Thoracic aorta (tissue), 2 donors: ENCODE results near the gene AKAP8L. TPM values are rescaled to one million over a fixed set of nuclear protein-coding genes. Genes with fewer than 3 reads are reported as not detected.
A peak's percentile ranks its signal among the peaks of the same experiment; 100 is the strongest.

Experiments
- ATAC-seq: fragments of 150-250 bp; one replicate; pipeline ENCODE4 v1.8.0; 2017; ENCODE audit warnings: low read depth; ENCODE audit not compliant: insufficient number of reproducible peaks, low FRiP score
- DNase-seq: peaks from one replicate; pipeline ENCODE4 v3.0.0-alpha.2; 2020; ENCODE audit warnings: low spot score
- H3K27ac ChIP-seq, 2 donors: fragments of 200-600 bp; sonication (generic); 1 replicate in 1 of 2; 2 replicates in 1 of 2; pipeline ENCODE4 v1.5.1; 2016; ENCODE audit warnings: mild to moderate bottlenecking in 2 of 2, moderate library complexity in 2 of 2
- H3K27me3 ChIP-seq: fragments of 200-600 bp; sonication (generic); replicated peaks from 2 replicates; pipeline ENCODE4 v1.6.0; 2016; ENCODE audit warnings: mild to moderate bottlenecking; ENCODE audit not compliant: insufficient read depth
- H3K36me3 ChIP-seq: fragments of 200-600 bp; sonication (generic); one replicate; pipeline ENCODE4 v1.5.1; 2016
- H3K4me1 ChIP-seq, 2 donors: fragments of 200-600 bp; sonication (generic); 1 replicate in 1 of 2; 2 replicates in 1 of 2; pipeline versions ENCODE4 v1.5.1 to v1.6.0; 2016; ENCODE audit warnings: low read depth in 2 of 2, mild to moderate bottlenecking in 1 of 2; ENCODE audit not compliant: control insufficient read depth in 1 of 2
- H3K4me3 ChIP-seq: fragments of 200-600 bp; sonication (generic); 2 replicates; pipeline ENCODE4 v1.5.1; 2016; ENCODE audit warnings: mild to moderate bottlenecking
- H3K9me3 ChIP-seq: fragments of 200-600 bp; sonication (generic); 2 replicates; pipeline ENCODE4 v1.5.1; 2016
- total RNA-seq, 2 donors: library from RNA; depleted of rRNA; stranded (reverse); fragments of >200 nt; gene quantifications; one replicate each; pipeline versions ENCODE4 v1.1.0 to v1.2.3, GENCODE V29; 2016
- TF ChIP-seq, protein P1 (sequence below): fragments of 200-600 bp; sonication (generic); IDR thresholded peaks from one replicate; pipeline ENCODE4 v1.5.1; 2019; ENCODE audit warnings: antibody characterized with exemption

Gene AKAP8L, protein sequence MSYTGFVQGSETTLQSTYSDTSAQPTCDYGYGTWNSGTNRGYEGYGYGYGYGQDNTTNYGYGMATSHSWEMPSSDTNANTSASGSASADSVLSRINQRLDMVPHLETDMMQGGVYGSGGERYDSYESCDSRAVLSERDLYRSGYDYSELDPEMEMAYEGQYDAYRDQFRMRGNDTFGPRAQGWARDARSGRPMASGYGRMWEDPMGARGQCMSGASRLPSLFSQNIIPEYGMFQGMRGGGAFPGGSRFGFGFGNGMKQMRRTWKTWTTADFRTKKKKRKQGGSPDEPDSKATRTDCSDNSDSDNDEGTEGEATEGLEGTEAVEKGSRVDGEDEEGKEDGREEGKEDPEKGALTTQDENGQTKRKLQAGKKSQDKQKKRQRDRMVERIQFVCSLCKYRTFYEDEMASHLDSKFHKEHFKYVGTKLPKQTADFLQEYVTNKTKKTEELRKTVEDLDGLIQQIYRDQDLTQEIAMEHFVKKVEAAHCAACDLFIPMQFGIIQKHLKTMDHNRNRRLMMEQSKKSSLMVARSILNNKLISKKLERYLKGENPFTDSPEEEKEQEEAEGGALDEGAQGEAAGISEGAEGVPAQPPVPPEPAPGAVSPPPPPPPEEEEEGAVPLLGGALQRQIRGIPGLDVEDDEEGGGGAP
- 100 to 1,000 TPM; 163 to 247 TPM for total RNA-seq

DNA sequence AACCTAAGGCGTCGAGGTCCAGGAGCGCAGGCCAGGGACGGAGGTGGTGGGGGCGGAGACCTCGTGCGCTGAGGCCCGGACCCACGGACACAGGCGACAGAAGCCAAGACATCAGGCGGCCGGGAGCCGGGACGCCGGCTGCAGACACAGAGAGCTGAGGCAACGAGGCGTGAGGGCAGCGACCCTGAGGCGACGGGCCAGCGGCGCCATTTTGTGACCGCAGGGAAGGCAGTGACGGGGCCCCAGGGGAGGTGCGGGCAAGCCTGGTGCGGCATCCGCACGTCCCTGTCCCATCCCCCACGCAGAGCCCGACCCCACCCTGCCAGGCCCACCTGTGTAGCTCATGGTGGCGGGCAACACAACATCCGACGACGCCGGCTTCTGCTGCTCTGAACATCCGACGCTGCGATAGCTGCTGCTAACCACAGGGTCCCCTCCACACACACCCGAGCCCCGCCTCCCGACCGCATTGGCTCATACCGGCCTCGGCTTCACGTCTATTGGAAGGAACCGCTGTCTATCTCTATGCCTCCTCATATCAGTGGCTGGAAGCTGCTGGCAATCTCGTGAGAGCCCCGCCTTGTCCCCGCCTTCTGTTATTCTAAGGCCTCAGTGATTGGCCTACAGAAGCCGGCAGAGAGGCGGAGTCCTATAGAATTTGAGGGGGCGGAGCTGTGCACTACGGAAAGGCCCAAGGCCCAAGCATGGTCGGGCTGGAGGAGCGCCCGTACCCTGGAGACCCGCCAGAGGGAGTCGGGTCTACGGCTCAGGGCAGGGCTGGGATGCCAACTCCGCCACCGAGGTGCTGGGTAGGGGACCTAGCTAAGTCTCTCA lies at the start of gene AKAP8L:
Gene AKAP8L, minus strand, starts transcription at position 410 of the 834 bp plus-strand sequence. Its CDS starts 65 bp downstream, at position 345.
- ATAC-seq (peak; percentile 97), DNase-seq (peak; percentile 100)
- TF ChIP-seq, protein P1, sequence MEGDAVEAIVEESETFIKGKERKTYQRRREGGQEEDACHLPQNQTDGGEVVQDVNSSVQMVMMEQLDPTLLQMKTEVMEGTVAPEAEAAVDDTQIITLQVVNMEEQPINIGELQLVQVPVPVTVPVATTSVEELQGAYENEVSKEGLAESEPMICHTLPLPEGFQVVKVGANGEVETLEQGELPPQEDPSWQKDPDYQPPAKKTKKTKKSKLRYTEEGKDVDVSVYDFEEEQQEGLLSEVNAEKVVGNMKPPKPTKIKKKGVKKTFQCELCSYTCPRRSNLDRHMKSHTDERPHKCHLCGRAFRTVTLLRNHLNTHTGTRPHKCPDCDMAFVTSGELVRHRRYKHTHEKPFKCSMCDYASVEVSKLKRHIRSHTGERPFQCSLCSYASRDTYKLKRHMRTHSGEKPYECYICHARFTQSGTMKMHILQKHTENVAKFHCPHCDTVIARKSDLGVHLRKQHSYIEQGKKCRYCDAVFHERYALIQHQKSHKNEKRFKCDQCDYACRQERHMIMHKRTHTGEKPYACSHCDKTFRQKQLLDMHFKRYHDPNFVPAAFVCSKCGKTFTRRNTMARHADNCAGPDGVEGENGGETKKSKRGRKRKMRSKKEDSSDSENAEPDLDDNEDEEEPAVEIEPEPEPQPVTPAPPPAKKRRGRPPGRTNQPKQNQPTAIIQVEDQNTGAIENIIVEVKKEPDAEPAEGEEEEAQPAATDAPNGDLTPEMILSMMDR: peak; percentile 45
- H3K27me3 ChIP-seq: no peaks in the 10 kb centered on the region
- H3K36me3 ChIP-seq: peaks cover 15% of the 10 kb centered on the region
- peak within 1 kb of the TSS; percentile 79 to 86 for H3K27ac ChIP-seq
- peak within 1 kb of the TSS; percentile 84 for H3K4me3 ChIP-seq
- no peaks in the 10 kb centered on the region for H3K9me3 ChIP-seq
- peaks cover 14 to 56% of the 10 kb centered on the region in 2 donors for H3K4me1 ChIP-seq

DNA sequence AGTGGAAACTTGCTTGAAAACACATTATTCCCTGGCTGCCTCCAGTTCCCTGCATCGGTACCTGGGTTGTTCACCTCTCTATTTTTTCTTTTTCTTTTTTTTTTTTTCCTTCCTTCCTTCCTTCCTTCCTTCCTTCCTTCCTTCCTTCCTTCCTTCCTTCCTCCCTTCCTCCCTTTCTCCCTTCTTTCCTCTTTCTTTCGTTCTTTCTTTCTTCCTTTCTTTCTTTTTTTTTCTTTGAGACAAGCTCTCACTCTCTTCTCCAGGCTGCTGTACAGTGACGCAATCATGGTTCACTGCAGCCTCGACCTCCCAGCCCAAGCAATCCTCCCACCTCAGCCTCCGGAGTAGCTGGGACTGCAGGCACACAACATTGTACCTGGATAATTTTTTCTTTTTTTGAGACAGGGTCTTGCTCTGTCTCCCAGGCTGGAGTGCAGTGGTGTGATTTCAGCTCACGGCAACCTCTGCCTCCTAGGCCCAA lies 49.0 kb upstream of the AKAP8L start:
- ATAC-seq (no peak), DNase-seq (no peak)
- H3K27ac ChIP-seq: no peak overlapping the region
- peaks cover 0 to 9% of the 10 kb centered on the region in 2 donors for H3K4me1 ChIP-seq
- H3K9me3 ChIP-seq: no peaks in the 10 kb centered on the region
- H3K27me3 ChIP-seq: no peaks in the 10 kb centered on the region
- H3K4me3 ChIP-seq: no peak overlapping the region
- H3K36me3 ChIP-seq: no peaks in the 10 kb centered on the region
- TF ChIP-seq, protein P1: no peak

DNA sequence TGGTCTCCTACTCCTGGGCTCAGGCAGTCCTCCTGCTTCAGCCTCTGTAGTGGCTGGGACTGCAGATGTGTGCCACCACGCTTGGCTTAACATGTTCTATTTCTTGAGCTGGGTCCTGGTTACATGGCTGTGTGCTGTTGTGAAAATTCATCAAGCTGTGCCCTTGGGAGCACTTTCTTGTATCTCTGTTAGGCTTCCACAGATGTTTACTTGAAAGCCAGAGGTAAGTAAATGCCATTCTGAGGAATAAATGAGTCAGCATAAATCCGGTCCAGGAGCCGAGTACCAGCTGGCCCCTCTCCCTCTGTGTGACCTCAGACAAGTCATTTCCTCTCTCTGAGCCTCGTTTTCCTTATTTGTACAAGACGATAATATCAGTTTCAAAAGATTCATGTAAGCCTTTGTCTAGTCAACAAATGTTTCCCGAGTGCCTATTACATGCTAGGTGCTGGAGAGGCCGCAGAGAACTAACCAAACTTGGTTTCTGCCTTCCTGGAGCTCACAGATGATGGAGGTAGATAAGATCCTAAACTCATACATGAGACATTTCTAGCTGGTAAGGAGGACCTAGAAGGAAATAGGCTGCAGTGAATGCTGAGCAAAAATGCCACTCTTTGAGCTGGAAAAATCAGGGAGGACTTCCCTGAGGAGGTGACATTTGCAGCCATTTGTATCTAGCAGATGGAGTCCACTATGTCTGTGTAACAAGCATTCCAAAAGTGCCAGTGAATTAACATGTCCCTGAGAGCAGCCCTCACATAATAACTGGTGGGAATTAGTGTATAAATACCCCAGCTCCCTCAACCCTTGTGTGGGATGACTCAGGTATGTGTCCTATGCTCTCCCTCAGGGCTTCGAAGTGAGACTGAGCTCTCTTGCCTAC lies 48.3 kb upstream of the AKAP8L start:
- peaks cover 0 to 9% of the 10 kb centered on the region in 2 donors for H3K4me1 ChIP-seq
- ATAC-seq (no peak), DNase-seq (no peak)
- H3K36me3 ChIP-seq: no peaks in the 10 kb centered on the region
- H3K27me3 ChIP-seq: no peaks in the 10 kb centered on the region
- H3K9me3 ChIP-seq: no peaks in the 10 kb centered on the region
- H3K4me3 ChIP-seq: no peak overlapping the region
- no peak overlapping the region for H3K27ac ChIP-seq
- TF ChIP-seq, protein P1: no peak

DNA sequence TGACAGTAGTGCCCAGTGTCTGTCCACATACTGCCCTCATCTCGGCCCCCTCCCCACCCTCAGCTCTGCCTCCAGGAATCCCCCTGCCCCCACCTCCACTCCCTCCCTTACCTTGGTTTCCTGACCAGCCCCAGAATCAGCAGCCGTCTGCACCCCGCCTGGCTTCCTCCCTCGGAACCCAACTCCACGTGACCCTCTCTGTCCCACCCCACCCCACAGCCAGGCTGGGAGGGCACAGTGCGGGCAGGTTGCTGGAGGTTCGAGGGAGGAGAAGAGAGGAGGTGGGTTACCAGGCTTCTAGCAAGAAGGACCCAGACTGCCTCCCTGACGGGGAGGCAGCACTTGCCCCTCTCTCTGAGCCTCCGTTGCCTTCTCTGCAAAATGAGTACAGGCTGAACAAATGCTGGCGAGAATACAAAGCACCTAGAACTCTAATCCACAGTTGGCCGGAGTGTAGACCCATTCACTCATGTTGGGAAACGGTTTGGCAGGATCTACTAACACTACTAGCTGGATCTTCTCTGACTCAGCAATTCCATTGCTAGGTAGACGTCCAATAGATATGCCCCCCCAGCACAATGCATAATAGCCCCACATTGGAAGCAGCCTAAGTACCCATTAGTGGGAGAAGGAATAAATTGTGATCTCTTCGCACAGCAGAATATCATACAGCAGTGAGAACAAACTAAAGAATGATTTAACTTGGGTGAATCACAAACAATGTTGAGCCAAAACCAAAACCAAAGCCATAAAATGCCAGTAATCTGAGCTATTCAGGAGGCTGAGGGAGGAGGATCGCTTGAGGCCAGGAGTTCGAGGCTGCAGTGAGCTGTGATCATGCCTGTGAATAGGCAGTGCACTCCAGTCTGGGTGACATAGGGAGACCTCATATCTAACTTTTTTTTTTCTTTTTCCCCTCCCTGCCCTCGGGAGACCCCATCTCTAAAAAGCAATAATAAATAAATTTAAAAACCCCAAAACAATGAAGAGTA lies 45.9 kb upstream of the AKAP8L start, which contains the start of gene RASAL3:
Gene RASAL3, minus strand, starts transcription at position 151 of the 992 bp plus-strand sequence. CDS start 186 bp downstream, outside the sequence.
- no peak for DNase-seq
- H3K36me3 ChIP-seq: no peaks in the 10 kb centered on the region
- H3K4me1 ChIP-seq: peaks cover 0 to 5% of the 10 kb centered on the region in 2 donors
- TF ChIP-seq, protein P1: no peak
- H3K4me3 ChIP-seq: peak within 1 kb of the TSS; percentile 70
- ATAC-seq: no peak
- H3K27ac ChIP-seq: no peak within 1 kb of the TSS
- no peaks in the 10 kb centered on the region for H3K27me3 ChIP-seq
- H3K9me3 ChIP-seq: no peaks in the 10 kb centered on the region
